ENCODE data around the gene CPD.
"Not testable (repeated sequence)": the region's sequence is repeated elsewhere in the genome, so short reads cannot be mapped to it uniquely, and the experiment has no call there.

The CPD gene

GRCh38 chr17:30378825-30379302, at the start of gene CPD:
CPD (plus strand) TSS chr17:30378927; CDS start chr17:30378981, 54 bp downstream.
- peak; percentile 89 to 91 for ATAC-seq

GRCh38 chr17:30332057-30332542, 46.6 kb upstream of the CPD start:
- peak; percentile 93 to 96 for ATAC-seq

GRCh38 chr17:30333503-30334360, 45.0 kb upstream of the CPD start, which contains the start of gene TMIGD1:
TMIGD1 (minus strand) TSS chr17:30334057; CDS start chr17:30332133, 1,924 bp downstream.
- no peak for ATAC-seq

- ATAC-seq, result no peak
Measured at GRCh38 chr17:30334421-30334820, 44.3 kb upstream of the CPD start.

- ATAC-seq, result no peak
Measured at GRCh38 chr17:30336369-30337171, 42.2 kb upstream of the CPD start.

GRCh38 chr17:30337393-30337999, 41.2 kb upstream of the CPD start:
- ATAC-seq, result no peak

- no peak for ATAC-seq
Measured at GRCh38 chr17:30339086-30339485, 39.6 kb upstream of the CPD start.

- ATAC-seq, result no peak
Measured at GRCh38 chr17:30340801-30341356, 37.8 kb upstream of the CPD start.

GRCh38 chr17:30341703-30342249, 37.0 kb upstream of the CPD start:
- no peak for ATAC-seq

- ATAC-seq, result not testable (repeated sequence)
Measured at GRCh38 chr17:30343244-30343643, 35.5 kb upstream of the CPD start.

GRCh38 chr17:30343796-30344195, 34.9 kb upstream of the CPD start:
- no peak for ATAC-seq

- ATAC-seq, result no peak
Measured at GRCh38 chr17:30344283-30345088, 34.2 kb upstream of the CPD start.

GRCh38 chr17:30345089-30345433, 33.7 kb upstream of the CPD start:
- no peak for ATAC-seq

- peak; percentile 81 to 87 for ATAC-seq
Measured at GRCh38 chr17:30345527-30346075, 33.1 kb upstream of the CPD start.

GRCh38 chr17:30346221-30346795, 32.4 kb upstream of the CPD start:
- no peak for ATAC-seq

GRCh38 chr17:30347488-30347887, 31.2 kb upstream of the CPD start:
- no peak for ATAC-seq

- ATAC-seq, result no peak
Measured at GRCh38 chr17:30349252-30349651, 29.5 kb upstream of the CPD start.

- not testable (repeated sequence) for ATAC-seq
Measured at GRCh38 chr17:30351263-30351662, 27.5 kb upstream of the CPD start.

- no peak for ATAC-seq
Measured at GRCh38 chr17:30351735-30352134, 27.0 kb upstream of the CPD start.

GRCh38 chr17:30352240-30352814, 26.4 kb upstream of the CPD start:
- no peak for ATAC-seq

All from activated CD4-positive, CD25-positive, alpha-beta regulatory T cell treated with anti-CD3 and anti-CD28 coated beads, Interleukin-2, amount 50 U/mL, for 24 hours (primary cell).